HepG2 (cell line): ENCODE data around the gene BCAS1. TPM values are rescaled to one million over a fixed set of nuclear protein-coding genes. Genes with fewer than 3 reads are reported as not detected.

Source experiments
- CHD4 ChIP-seq: fragments of 200-600 bp; sonication (generic); IDR thresholded peaks from 2 replicates; pipeline ENCODE4 v1.7.0; 2017; ENCODE audit warnings: mild to moderate bottlenecking, low read length, borderline replicate concordance
- GATAD1 ChIP-seq: IDR thresholded peaks from 2 replicates; pipeline ENCODE4 v1.6.1; 2016; ENCODE audit warnings: missing genetic modification reagents, missing compliant biosample characterization
- LRRFIP1 ChIP-seq: sonication (generic); formaldehyde crosslinking; conservative IDR thresholded peaks from 2 replicates; pipeline ENCODE4 v1.4.0; 2020; ENCODE audit warnings: missing genetic modification reagents
- MAFK ChIP-seq, 2 experiments: IDR thresholded peaks in 1 of 2; conservative IDR thresholded peaks in 1 of 2; 2 replicates each; pipeline ENCODE4 v1.6.1; 2011; ENCODE audit warnings: improper control_type of control experiment in 2 of 2, low read length in 2 of 2
- MIER3 ChIP-seq: IDR thresholded peaks from 2 replicates; pipeline ENCODE4 v1.6.1; 2016; ENCODE audit warnings: missing compliant biosample characterization, borderline replicate concordance
- MYNN ChIP-seq: sonication (generic); formaldehyde crosslinking; IDR thresholded peaks from 2 replicates; pipeline ENCODE4 v1.4.0; 2020; ENCODE audit warnings: mild to moderate bottlenecking, low read depth, missing genetic modification reagents
- NFYB ChIP-seq: sonication (generic); formaldehyde crosslinking; IDR thresholded peaks from 2 replicates; pipeline ENCODE4 v1.4.0; 2020; ENCODE audit warnings: missing genetic modification reagents
- PCBP2 ChIP-seq: fragments of 200-400 bp; formaldehyde crosslinking; optimal IDR thresholded peaks from 2 replicates; pipeline ENCODE3; 2018; ENCODE audit warnings: low read length, low read depth; ENCODE audit not compliant: poor library complexity, severe bottlenecking
- POGZ ChIP-seq: sonication (generic); formaldehyde crosslinking; IDR thresholded peaks from 2 replicates; pipeline ENCODE4 v1.4.0; 2020; ENCODE audit warnings: mild to moderate bottlenecking, missing genetic modification reagents
- SKIL ChIP-seq: sonication (generic); formaldehyde crosslinking; IDR thresholded peaks from 2 replicates; pipeline ENCODE4 v1.8.0; 2022; ENCODE audit warnings: missing genetic modification reagents, mild to moderate bottlenecking, moderate library complexity, borderline replicate concordance
- TMF1 ChIP-seq: sonication (generic); formaldehyde crosslinking; IDR thresholded peaks from 2 replicates; pipeline ENCODE4 v1.8.1; 2022; ENCODE audit warnings: low read depth, missing genetic modification reagents
- ZNF232 ChIP-seq: sonication (generic); formaldehyde crosslinking; IDR thresholded peaks from 2 replicates; pipeline ENCODE4 v1.4.0; 2020; ENCODE audit warnings: missing genetic modification reagents, borderline replicate concordance
- ZNF44 ChIP-seq: sonication (generic); formaldehyde crosslinking; IDR thresholded peaks from 2 replicates; pipeline ENCODE4 v1.5.1; 2020; ENCODE audit warnings: mild to moderate bottlenecking, missing genetic modification reagents
- ZNF501 ChIP-seq: sonication (generic); formaldehyde crosslinking; IDR thresholded peaks from 2 replicates; pipeline ENCODE4 v1.5.1; 2020; ENCODE audit warnings: mild to moderate bottlenecking, moderate library complexity, missing genetic modification reagents
- ZNF557 ChIP-seq: sonication (generic); formaldehyde crosslinking; IDR thresholded peaks from 2 replicates; pipeline ENCODE4 v1.4.0; 2020; ENCODE audit warnings: missing genetic modification reagents
- ZNF577 ChIP-seq: sonication (generic); formaldehyde crosslinking; IDR thresholded peaks from 2 replicates; pipeline ENCODE4 v1.4.0; 2020; ENCODE audit warnings: mild to moderate bottlenecking, low read depth, missing genetic modification reagents, borderline replicate concordance
- ZNF660 ChIP-seq: sonication (generic); formaldehyde crosslinking; IDR thresholded peaks from 2 replicates; pipeline ENCODE4 v1.5.1; 2020; ENCODE audit warnings: mild to moderate bottlenecking, low read depth, missing genetic modification reagents, borderline replicate concordance
- ZNF761 ChIP-seq: sonication (generic); formaldehyde crosslinking; conservative IDR thresholded peaks from 2 replicates; pipeline ENCODE4 v1.4.0; 2020; ENCODE audit warnings: mild to moderate bottlenecking, missing genetic modification reagents
- polyA plus RNA-seq, 8 experiments: library from polyadenylated mRNA; depleted of rRNA in 3 of 8; stranded (reverse) in 7 of 8; unstranded in 1 of 8; fragments of >200 nt; fragmentation: Illumina TruSeq in 4 of 8; extraction: Trizol in 4 of 8; gene quantifications; 2 replicates each; pipeline versions ENCODE4 v1.2.1 to v1.2.3, GENCODE V29; 2011 to 2016; ENCODE audit warnings: low read depth in 4 of 8, missing spikeins in 1 of 8, mixed read lengths in 1 of 8; ENCODE audit not compliant: insufficient read depth in 1 of 8
- total RNA-seq, 5 experiments: library from RNA; depleted of rRNA; stranded (reverse); fragments of >200 nt; fragmentation: Illumina TruSeq; extraction: Trizol; gene quantifications; 2 replicates each; pipeline ENCODE4 v1.2.3, GENCODE V29; 2016; ENCODE audit warnings: low read depth in 1 of 5
- TF ChIP-seq, protein P1 (sequence below): sonication (generic); formaldehyde crosslinking; conservative IDR thresholded peaks from 2 replicates; pipeline ENCODE4 v1.4.0; 2020; ENCODE audit warnings: missing genetic modification reagents
- TF ChIP-seq, protein P2 (sequence below): sonication (generic); formaldehyde crosslinking; IDR thresholded peaks from 2 replicates; pipeline ENCODE4 v1.5.0; 2020; ENCODE audit warnings: missing genetic modification reagents
- TF ChIP-seq, protein P3 (sequence below): sonication (generic); formaldehyde crosslinking; IDR thresholded peaks from 2 replicates; pipeline ENCODE4 v1.5.1; 2020; ENCODE audit warnings: missing genetic modification reagents, mild to moderate bottlenecking, borderline replicate concordance

BCAS1 gene
- total and polyA plus RNA-seq, 2 of the 13 experiments (the other 11 are each of a cell fraction or from before 2014, with no cell fraction given), result 0.55 to 0.91 TPM

GRCh38 chr20:53915446-53916172 lies 154.8 kb downstream of the BCAS1 start (continued):
- TF ChIP-seq, protein P1, sequence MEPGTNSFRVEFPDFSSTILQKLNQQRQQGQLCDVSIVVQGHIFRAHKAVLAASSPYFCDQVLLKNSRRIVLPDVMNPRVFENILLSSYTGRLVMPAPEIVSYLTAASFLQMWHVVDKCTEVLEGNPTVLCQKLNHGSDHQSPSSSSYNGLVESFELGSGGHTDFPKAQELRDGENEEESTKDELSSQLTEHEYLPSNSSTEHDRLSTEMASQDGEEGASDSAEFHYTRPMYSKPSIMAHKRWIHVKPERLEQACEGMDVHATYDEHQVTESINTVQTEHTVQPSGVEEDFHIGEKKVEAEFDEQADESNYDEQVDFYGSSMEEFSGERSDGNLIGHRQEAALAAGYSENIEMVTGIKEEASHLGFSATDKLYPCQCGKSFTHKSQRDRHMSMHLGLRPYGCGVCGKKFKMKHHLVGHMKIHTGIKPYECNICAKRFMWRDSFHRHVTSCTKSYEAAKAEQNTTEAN (CRISPR knock-in tag), result peak; percentile 75
- peak; percentile 69; the same call in 1 of the 2 replicates for TF ChIP-seq MYNN (CRISPR knock-in tag)
- peak; percentile 60; the same call in 1 of the 2 replicates for TF ChIP-seq TMF1 (CRISPR knock-in tag)
- TF ChIP-seq GATAD1, result no peak
- peak; percentile 51 for TF ChIP-seq PCBP2
- TF ChIP-seq ZNF660, result no peak
- no peak for TF ChIP-seq SKIL
- no peak for TF ChIP-seq CHD4
- peak; percentile 73 for TF ChIP-seq POGZ
- TF ChIP-seq, protein P2, sequence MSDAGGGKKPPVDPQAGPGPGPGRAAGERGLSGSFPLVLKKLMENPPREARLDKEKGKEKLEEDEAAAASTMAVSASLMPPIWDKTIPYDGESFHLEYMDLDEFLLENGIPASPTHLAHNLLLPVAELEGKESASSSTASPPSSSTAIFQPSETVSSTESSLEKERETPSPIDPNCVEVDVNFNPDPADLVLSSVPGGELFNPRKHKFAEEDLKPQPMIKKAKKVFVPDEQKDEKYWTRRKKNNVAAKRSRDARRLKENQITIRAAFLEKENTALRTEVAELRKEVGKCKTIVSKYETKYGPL, result no peak
- TF ChIP-seq, protein P3, sequence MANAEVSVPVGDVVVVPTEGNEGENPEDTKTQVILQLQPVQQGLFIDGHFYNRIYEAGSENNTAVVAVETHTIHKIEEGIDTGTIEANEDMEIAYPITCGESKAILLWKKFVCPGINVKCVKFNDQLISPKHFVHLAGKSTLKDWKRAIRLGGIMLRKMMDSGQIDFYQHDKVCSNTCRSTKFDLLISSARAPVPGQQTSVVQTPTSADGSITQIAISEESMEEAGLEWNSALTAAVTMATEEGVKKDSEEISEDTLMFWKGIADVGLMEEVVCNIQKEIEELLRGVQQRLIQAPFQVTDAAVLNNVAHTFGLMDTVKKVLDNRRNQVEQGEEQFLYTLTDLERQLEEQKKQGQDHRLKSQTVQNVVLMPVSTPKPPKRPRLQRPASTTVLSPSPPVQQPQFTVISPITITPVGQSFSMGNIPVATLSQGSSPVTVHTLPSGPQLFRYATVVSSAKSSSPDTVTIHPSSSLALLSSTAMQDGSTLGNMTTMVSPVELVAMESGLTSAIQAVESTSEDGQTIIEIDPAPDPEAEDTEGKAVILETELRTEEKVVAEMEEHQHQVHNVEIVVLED, result peak; percentile 15; the same call in 1 of the 2 replicates
- no peak for TF ChIP-seq MAFK (conservative IDR thresholded peaks at IDR 0.05 in 1 of 2, IDR thresholded peaks at IDR 0.05 in 1 of 2; ENCODE audit: low read length in 2 of 2)
- no peak for TF ChIP-seq ZNF44 (CRISPR knock-in tag)
- 0 out of 2 replicates have a peak, but pooled peaks have one; percentile 17 for TF ChIP-seq ZNF557 (CRISPR knock-in tag)
- TF ChIP-seq ZNF501, result peak; percentile 89
- no peak for TF ChIP-seq LRRFIP1 (CRISPR knock-in tag)
- TF ChIP-seq ZNF577, result no peak
- TF ChIP-seq ZNF761 (CRISPR knock-in tag), result no peak
- TF ChIP-seq NFYB (CRISPR knock-in tag), result no peak
- TF ChIP-seq MIER3 (CRISPR knock-in tag), result peak; percentile 54; the same call in 1 of the 2 replicates
- 0 out of 2 replicates have a peak, but pooled peaks have one; percentile 14 for TF ChIP-seq ZNF232 (CRISPR knock-in tag)
